Endothelial cell of umbilical vein (primary cell): Measurements from ENCODE around the gene NOXA1.

Experiments
- CTCF ChIP-seq, 2 donors: IDR thresholded peaks; 1 replicate in 1 of 2; 2 replicates in 1 of 2; pipeline ENCODE4 v1.5.1; 2011; ENCODE audit warnings: low read length in 2 of 2, mild to moderate bottlenecking in 2 of 2, moderate library complexity in 2 of 2, control low read depth in 1 of 2, inconsistent platforms in 1 of 2, low read depth in 1 of 2; ENCODE audit not compliant: insufficient read depth in 1 of 2; ENCODE audit errors: extremely low read depth in 1 of 2
- EZH2 ChIP-seq: IDR thresholded peaks from 2 replicates; pipeline ENCODE4 v1.6.1; 2012; ENCODE audit warnings: borderline replicate concordance, low read depth, mild to moderate bottlenecking, moderate library complexity, low read length, inconsistent platforms; ENCODE audit not compliant: severe bottlenecking
- GATA2 ChIP-seq: IDR thresholded peaks from 2 replicates; pipeline ENCODE4 v1.7.0; 2011; ENCODE audit warnings: low read depth, mild to moderate bottlenecking, moderate library complexity, mixed read lengths, low read length; ENCODE audit not compliant: insufficient read length, insufficient read depth
- JUN ChIP-seq: IDR thresholded peaks from 2 replicates; pipeline ENCODE4 v1.6.1; 2011; ENCODE audit warnings: borderline replicate concordance, low read depth; ENCODE audit not compliant: insufficient read length, insufficient read depth
- MYC ChIP-seq: IDR thresholded peaks from one replicate; pipeline ENCODE4 v1.6.1; 2011; ENCODE audit warnings: mild to moderate bottlenecking, low read depth, low read length
- POLR2A ChIP-seq: IDR thresholded peaks from 2 replicates; pipeline ENCODE4 v1.6.1; 2012; ENCODE audit warnings: low read depth, mild to moderate bottlenecking, control low read depth, low read length
- POLR2AphosphoS5 ChIP-seq: IDR thresholded peaks from 2 replicates; pipeline ENCODE4 v1.6.1; 2012; ENCODE audit warnings: low read depth, mild to moderate bottlenecking, control low read depth, low read length, moderate library complexity; ENCODE audit not compliant: insufficient read depth
- TF ChIP-seq, protein P1 (sequence below): IDR thresholded peaks from 2 replicates; pipeline ENCODE4 v1.6.1; 2011; ENCODE audit not compliant: insufficient read depth, insufficient read length

GRCh38 chr9:137409515-137409914 is 13.7 kb upstream of the NOXA1 start:
- TF ChIP-seq CTCF (IDR thresholded peaks at IDR 0.05; ENCODE audit: extremely low read depth in 1 of 2, insufficient read depth in 1 of 2, low read depth in 1 of 2, low read length in 2 of 2): no peak
- TF ChIP-seq, protein P1, sequence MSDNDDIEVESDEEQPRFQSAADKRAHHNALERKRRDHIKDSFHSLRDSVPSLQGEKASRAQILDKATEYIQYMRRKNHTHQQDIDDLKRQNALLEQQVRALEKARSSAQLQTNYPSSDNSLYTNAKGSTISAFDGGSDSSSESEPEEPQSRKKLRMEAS: no peak
- TF ChIP-seq EZH2: no peak
- no peak for TF ChIP-seq POLR2AphosphoS5
- TF ChIP-seq MYC: no peak
- no peak for TF ChIP-seq POLR2A
- TF ChIP-seq GATA2: no peak
- TF ChIP-seq JUN: no peak
